Measurements from ENCODE around the gene AFMID. TPM values are rescaled to one million over a fixed set of nuclear protein-coding genes. Genes with fewer than 3 reads are reported as not detected.

Gene AFMID
- total RNA-seq, 4 donors from 2014 or later = 11.7 to 14.3 (median 12.1) TPM

GRCh38 chr17:78185981-78186691, 1.0 kb upstream of the AFMID start:
- TF ChIP-seq, protein P1, sequence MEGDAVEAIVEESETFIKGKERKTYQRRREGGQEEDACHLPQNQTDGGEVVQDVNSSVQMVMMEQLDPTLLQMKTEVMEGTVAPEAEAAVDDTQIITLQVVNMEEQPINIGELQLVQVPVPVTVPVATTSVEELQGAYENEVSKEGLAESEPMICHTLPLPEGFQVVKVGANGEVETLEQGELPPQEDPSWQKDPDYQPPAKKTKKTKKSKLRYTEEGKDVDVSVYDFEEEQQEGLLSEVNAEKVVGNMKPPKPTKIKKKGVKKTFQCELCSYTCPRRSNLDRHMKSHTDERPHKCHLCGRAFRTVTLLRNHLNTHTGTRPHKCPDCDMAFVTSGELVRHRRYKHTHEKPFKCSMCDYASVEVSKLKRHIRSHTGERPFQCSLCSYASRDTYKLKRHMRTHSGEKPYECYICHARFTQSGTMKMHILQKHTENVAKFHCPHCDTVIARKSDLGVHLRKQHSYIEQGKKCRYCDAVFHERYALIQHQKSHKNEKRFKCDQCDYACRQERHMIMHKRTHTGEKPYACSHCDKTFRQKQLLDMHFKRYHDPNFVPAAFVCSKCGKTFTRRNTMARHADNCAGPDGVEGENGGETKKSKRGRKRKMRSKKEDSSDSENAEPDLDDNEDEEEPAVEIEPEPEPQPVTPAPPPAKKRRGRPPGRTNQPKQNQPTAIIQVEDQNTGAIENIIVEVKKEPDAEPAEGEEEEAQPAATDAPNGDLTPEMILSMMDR (IDR thresholded peaks at IDR 0.05 in 4 of 5, conservative IDR thresholded peaks at IDR 0.05 in 1 of 5) = no peak
- TF ChIP-seq POLR2A (IDR thresholded peaks at IDR 0.05) = no peak
- Histone ChIP-seq H3K9me3 (no peaks in the 10 kb centered on the region), H3K36me3 (no peaks in the 10 kb centered on the region), H3K4me1 (peaks cover 15 to 17% of the 10 kb centered on the region in 2 donors), H3K27me3 (no peaks in the 10 kb centered on the region), H3K27ac (peak overlapping the region in 1 of 4 donors; percentile 55), H3K4me3 (peak overlapping the region in 3 of 4 donors; percentile 51 to 71 (median 55))
- DNase-seq = no peak
- intact Hi-C loops (cut with DNase I; ENCODE audit: low total_unique reads) = no loop called here
- ATAC-seq = no peak
- in situ Hi-C loops (cut with MboI; ENCODE audit: low sequenced_read_pairs in 4 of 4) = loop anchor here in 1 of 4 donors (10.0 kb wide), 1 partner anchor 71 kb away; no protein-coding TSS in a partner anchor

GRCh38 chr17:78196716-78197115, 9.6 kb downstream of the AFMID start:
- H3K4me3 ChIP-seq = no peak overlapping the region
- in situ Hi-C loops (cut with MboI; ENCODE audit: low sequenced_read_pairs in 4 of 4) (no loop called here), intact Hi-C loops (cut with DNase I; ENCODE audit: low total_unique reads) (no loop called here)
- no peak overlapping the region for H3K27ac ChIP-seq
- H3K36me3 ChIP-seq = peaks cover 0 to 15% of the 10 kb centered on the region in 2 donors
- no peaks in the 10 kb centered on the region for H3K4me1 ChIP-seq
- ATAC-seq (no peak), DNase-seq (no peak)
- H3K27me3 ChIP-seq = no peaks in the 10 kb centered on the region
- no peaks in the 10 kb centered on the region for H3K9me3 ChIP-seq
- TF ChIP-seq, protein P1 (IDR thresholded peaks at IDR 0.05 in 4 of 5, conservative IDR thresholded peaks at IDR 0.05 in 1 of 5) = no peak
- no peak for TF ChIP-seq POLR2A (IDR thresholded peaks at IDR 0.05)

DNA sequence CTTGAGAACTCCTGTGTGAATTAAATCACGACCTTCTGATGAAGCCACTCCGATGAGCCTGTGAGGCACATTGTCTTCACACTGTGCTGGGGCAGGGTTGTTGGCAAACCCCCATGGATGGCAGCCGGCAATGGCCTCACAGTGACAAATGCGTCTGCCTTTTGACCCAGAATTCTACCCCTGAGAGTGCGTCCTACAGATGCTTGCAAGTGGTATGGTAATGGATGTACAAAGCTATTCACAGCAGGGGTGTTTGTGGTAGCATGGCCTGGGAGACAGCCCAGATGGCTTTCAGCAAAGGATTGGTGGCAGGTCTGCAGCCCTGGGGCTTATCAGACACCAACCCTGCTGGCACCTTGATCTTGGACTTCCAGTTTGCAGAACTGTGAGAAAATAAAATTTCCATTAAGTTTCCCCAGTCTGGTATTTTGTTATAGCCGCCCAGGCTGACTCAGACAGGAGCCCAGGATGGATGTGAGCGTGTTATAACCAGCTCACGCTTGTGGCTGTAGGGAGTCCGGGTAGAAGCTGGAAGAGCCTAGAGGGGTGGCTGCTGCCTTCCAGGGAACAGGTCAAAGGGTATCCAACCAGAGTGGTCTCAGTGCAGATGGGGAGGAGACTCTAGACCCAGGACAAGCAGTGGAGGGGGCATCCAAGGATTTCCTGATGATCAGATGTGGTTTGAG, 10.1 kb downstream of the AFMID start:
- DNase-seq = no peak
- H3K9me3 ChIP-seq = no peaks in the 10 kb centered on the region
- no peak overlapping the region for H3K4me3 ChIP-seq
- TF ChIP-seq, protein P1 (IDR thresholded peaks at IDR 0.05 in 4 of 5, conservative IDR thresholded peaks at IDR 0.05 in 1 of 5) = no peak
- no peak for TF ChIP-seq POLR2A (IDR thresholded peaks at IDR 0.05)
- in situ Hi-C loops (cut with MboI; ENCODE audit: low sequenced_read_pairs in 4 of 4) (no loop called here), intact Hi-C loops (cut with DNase I; ENCODE audit: low total_unique reads) (no loop called here)
- H3K36me3 ChIP-seq = peaks cover 0 to 12% of the 10 kb centered on the region in 2 donors
- no peaks in the 10 kb centered on the region for H3K4me1 ChIP-seq
- H3K27me3 ChIP-seq = no peaks in the 10 kb centered on the region
- no peak overlapping the region for H3K27ac ChIP-seq
- ATAC-seq = no peak

- H3K4me1 ChIP-seq = no peaks in the 10 kb centered on the region
- ATAC-seq = no peak
- no peak for TF ChIP-seq POLR2A (IDR thresholded peaks at IDR 0.05)
- TF ChIP-seq, protein P1 (IDR thresholded peaks at IDR 0.05 in 4 of 5, conservative IDR thresholded peaks at IDR 0.05 in 1 of 5) = no peak
- intact Hi-C loops (cut with DNase I; ENCODE audit: low total_unique reads) = no loop called here
- in situ Hi-C loops (cut with MboI; ENCODE audit: low sequenced_read_pairs in 4 of 4) = no loop called here
- no peak overlapping the region for H3K27ac ChIP-seq
- H3K4me3 ChIP-seq = no peak overlapping the region
- DNase-seq = no peak
- peaks cover 0 to 4% of the 10 kb centered on the region in 2 donors for H3K36me3 ChIP-seq
- no peaks in the 10 kb centered on the region for H3K27me3 ChIP-seq
- H3K9me3 ChIP-seq = no peaks in the 10 kb centered on the region
Observed at GRCh38 chr17:78200451-78200850, 13.3 kb downstream of the AFMID start.
